ENCODE data around the gene TINAG. TPM values are rescaled to one million over a fixed set of nuclear protein-coding genes. Genes with fewer than 3 reads are reported as not detected.

TINAG gene
- total RNA-seq, 1 donor from 2014 or later, result not detected

DNA sequence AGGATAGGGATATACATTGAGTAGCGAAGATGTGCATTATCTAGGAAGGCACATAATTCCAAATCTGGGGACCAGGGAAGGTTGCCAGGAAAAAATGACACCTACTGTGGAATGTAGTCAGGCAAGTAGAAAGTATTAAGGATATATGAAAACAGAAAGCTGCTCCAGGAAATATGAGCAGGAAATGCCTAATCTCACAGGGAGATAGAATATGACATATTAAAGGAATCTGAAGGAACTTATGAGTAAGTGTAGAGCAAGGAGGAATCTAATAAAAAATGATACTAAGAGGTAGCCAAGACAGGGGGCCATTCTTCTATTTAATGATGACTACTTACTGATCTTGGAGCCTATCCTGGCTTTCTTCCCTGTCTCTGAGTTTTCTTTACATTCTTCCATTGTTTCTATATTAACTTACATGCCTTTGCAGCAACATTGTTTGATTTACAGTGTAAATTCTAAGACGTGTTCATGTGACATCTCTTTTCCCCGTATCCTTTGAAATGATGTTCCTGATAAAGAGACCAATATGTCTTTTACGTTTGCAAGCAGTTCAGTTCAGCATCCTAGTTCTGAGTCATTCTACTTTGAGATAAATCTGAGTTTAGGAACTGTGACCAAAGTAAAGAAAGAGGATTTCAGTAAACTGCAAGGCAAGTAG lies 58.6 kb downstream of the TINAG start:
- Histone ChIP-seq H3K27ac (no peak overlapping the region), H3K27me3 (no peaks in the 10 kb centered on the region), H3K4me3 (no peak overlapping the region), H3K4me1 (no peaks in the 10 kb centered on the region), H3K9me3 (no peaks in the 10 kb centered on the region), H3K36me3 (no peaks in the 10 kb centered on the region)
- intact Hi-C loops (cut with DNase I), result no loop called here
- TF ChIP-seq, protein P1, sequence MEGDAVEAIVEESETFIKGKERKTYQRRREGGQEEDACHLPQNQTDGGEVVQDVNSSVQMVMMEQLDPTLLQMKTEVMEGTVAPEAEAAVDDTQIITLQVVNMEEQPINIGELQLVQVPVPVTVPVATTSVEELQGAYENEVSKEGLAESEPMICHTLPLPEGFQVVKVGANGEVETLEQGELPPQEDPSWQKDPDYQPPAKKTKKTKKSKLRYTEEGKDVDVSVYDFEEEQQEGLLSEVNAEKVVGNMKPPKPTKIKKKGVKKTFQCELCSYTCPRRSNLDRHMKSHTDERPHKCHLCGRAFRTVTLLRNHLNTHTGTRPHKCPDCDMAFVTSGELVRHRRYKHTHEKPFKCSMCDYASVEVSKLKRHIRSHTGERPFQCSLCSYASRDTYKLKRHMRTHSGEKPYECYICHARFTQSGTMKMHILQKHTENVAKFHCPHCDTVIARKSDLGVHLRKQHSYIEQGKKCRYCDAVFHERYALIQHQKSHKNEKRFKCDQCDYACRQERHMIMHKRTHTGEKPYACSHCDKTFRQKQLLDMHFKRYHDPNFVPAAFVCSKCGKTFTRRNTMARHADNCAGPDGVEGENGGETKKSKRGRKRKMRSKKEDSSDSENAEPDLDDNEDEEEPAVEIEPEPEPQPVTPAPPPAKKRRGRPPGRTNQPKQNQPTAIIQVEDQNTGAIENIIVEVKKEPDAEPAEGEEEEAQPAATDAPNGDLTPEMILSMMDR (IDR thresholded peaks at IDR 0.05), result no peak
- no peak for DNase-seq (ENCODE audit: low spot score in 2 of 2)

DNA sequence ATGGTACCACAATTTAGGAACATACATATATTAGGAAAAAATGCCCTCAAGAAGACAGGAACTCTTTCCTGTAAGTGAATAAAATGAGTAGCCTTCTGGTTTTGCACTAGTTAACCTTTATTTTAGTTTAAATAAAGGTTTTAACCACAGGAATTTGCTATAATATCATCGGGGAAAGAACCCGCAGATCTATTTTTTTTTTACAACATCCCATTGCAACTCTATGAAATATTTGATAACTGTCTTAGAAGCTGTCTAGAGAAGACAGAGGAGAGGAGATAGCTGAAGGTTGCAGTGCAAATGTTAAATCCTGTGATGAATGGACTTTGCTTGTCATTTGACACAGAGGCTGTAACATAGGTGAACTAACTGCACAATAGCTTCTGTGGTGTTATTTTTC lies 69.5 kb downstream of the TINAG start:
- H3K9me3 ChIP-seq, result no peaks in the 10 kb centered on the region

DNA sequence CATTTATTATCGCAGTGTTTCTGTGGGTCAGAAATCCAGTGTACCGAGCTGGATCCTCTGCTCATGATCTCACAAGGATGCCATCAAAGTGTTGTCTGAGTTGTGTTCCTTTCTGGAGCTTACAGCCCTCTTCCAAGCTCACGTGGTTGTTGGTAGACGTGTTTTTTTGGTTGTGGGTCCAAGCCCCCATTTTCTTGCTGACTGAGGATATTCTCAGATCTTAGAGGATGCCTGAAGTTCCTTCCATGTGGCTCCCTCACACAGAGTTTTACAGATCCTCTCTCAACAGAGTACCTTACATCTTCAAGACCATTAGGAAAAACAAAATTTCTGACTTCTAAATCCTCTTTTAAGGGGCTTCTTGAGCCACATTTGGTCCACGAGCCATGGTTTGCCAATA lies 78.1 kb downstream of the TINAG start:
- H3K9me3 ChIP-seq, result no peaks in the 10 kb centered on the region
- intact Hi-C loops (cut with DNase I), result no loop called here
- H3K36me3 ChIP-seq, result no peaks in the 10 kb centered on the region
- H3K27me3 ChIP-seq, result no peaks in the 10 kb centered on the region
- H3K4me1 ChIP-seq, result no peaks in the 10 kb centered on the region
- no peak overlapping the region for H3K4me3 ChIP-seq
- DNase-seq (ENCODE audit: low spot score in 2 of 2), result no peak
- TF ChIP-seq, protein P1 (IDR thresholded peaks at IDR 0.05), result no peak
- H3K27ac ChIP-seq, result no peak overlapping the region

More for the DNA sequence above, 69.5 kb downstream of the TINAG start:
- DNase-seq (ENCODE audit: low spot score in 2 of 2), result no peak
- Histone ChIP-seq H3K4me1 (no peaks in the 10 kb centered on the region), H3K27ac (no peak overlapping the region), H3K36me3 (no peaks in the 10 kb centered on the region), H3K4me3 (no peak overlapping the region), H3K27me3 (no peaks in the 10 kb centered on the region)
- TF ChIP-seq, protein P1 (IDR thresholded peaks at IDR 0.05), result no peak
- intact Hi-C loops (cut with DNase I), result no loop called here

DNA sequence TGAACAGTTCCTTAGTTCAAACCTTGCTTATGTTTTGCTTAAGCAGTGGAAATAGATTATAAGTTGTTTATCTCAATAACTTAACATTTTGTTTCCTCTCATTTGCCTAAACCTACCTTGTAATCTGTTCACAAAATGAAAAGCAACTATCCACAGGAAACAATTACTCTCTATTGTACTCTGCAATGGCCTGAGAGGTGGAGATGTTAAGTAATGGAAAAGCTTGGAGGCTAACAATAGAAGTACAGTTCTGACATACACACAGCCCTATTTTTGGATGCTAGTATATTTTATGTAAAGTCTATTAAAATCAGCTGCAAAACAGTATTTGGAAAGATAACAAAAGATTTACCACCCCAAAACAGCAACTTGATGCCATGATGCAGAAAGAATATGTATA lies 82.1 kb downstream of the TINAG start:
- no peak for DNase-seq (ENCODE audit: low spot score in 2 of 2)
- Histone ChIP-seq H3K27ac (no peak overlapping the region), H3K9me3 (no peaks in the 10 kb centered on the region), H3K4me3 (no peak overlapping the region), H3K36me3 (no peaks in the 10 kb centered on the region), H3K4me1 (no peaks in the 10 kb centered on the region), H3K27me3 (no peaks in the 10 kb centered on the region)
- TF ChIP-seq, protein P1 (IDR thresholded peaks at IDR 0.05), result no peak
- intact Hi-C loops (cut with DNase I), result no loop called here

DNA sequence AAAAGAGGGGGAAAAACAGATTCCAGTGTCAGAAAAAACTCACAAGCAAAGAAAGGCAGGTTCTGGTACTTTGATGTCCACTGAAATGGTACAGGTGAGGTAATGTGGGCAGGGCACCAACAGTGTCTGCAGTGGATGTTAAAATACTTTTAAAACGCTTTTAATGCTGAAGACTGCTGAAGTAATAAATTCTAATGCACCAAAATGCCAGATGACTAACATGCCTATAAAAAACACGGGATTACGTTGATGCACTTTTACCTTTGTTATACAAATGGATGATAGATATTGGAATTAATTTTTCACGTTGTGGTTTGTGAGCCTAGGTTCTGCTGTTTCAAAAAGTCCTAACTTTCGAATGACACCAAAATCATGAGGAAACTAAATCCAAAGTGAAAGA lies 83.3 kb downstream of the TINAG start:
- H3K27me3 ChIP-seq, result no peaks in the 10 kb centered on the region
- no peak for DNase-seq (ENCODE audit: low spot score in 2 of 2)
- TF ChIP-seq, protein P1 (IDR thresholded peaks at IDR 0.05), result no peak
- intact Hi-C loops (cut with DNase I), result no loop called here
- no peak overlapping the region for H3K4me3 ChIP-seq
- no peaks in the 10 kb centered on the region for H3K9me3 ChIP-seq
- H3K4me1 ChIP-seq, result no peaks in the 10 kb centered on the region
- no peak overlapping the region for H3K27ac ChIP-seq
- H3K36me3 ChIP-seq, result no peaks in the 10 kb centered on the region

DNA sequence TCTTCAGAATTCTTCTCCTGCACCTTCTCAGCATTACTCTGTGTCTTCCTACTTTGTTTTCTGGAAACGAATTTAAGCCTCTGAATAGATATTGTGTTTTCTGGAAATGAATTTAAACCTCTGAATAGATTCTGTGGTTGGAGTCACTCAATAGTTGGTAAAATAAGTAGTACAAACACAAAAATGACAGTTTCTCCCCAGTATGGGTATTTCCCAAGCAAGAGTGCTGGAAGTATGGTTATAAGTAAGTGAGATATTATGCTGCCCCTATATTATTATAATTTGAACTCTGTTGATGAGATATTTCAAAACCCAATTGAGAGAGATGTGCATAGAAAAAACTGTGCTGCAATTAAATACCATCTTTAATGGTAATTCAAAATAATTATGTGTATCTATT lies 94.9 kb downstream of the TINAG start:
- no peaks in the 10 kb centered on the region for H3K4me1 ChIP-seq
- H3K9me3 ChIP-seq, result peaks cover 0 to 3% of the 10 kb centered on the region in 2 donors
- DNase-seq (ENCODE audit: low spot score in 2 of 2), result no peak
- no peaks in the 10 kb centered on the region for H3K27me3 ChIP-seq
- H3K4me3 ChIP-seq, result no peak overlapping the region
- intact Hi-C loops (cut with DNase I), result no loop called here
- TF ChIP-seq, protein P1 (IDR thresholded peaks at IDR 0.05), result no peak
- H3K27ac ChIP-seq, result no peak overlapping the region
- no peaks in the 10 kb centered on the region for H3K36me3 ChIP-seq
